Activated naive CD4-positive, alpha-beta T cell treated with anti-CD3 and anti-CD28 coated beads, Interleukin-2, amount 50 U/mL, for 72 hours (primary cell): ENCODE results near the gene SPACA1. TPM values are rescaled to one million over a fixed set of nuclear protein-coding genes. Genes with fewer than 3 reads are reported as not detected.

Experiments
- ATAC-seq, 2 donors: fragments of 150-1000 bp; cut with Tn5 transposase; 2 replicates each; pipeline ENCODE4 v1.10.0; 2021; ENCODE audit warnings: mild to moderate bottlenecking in 2 of 2, moderate library complexity in 2 of 2
- DNase-seq, 2 donors: peaks; one replicate each; pipeline ENCODE4 v3.0.0; 2021 to 2022; ENCODE audit warnings: low spot score in 2 of 2
- H3K27ac Mint-ChIP-seq, 2 donors: one replicate each; pipeline ENCODE4 v1.8.0; 2022; ENCODE audit warnings: mild to moderate bottlenecking in 2 of 2, mixed read lengths in 2 of 2
- H3K36me3 Mint-ChIP-seq, 2 donors: one replicate each; pipeline ENCODE4 v1.8.0; 2022; ENCODE audit warnings: mixed read lengths in 2 of 2
- H3K9me3 Mint-ChIP-seq, 2 donors: one replicate each; pipeline ENCODE4 v1.8.0; 2022; ENCODE audit warnings: mixed read lengths in 2 of 2
- total RNA-seq, 2 donors: library from RNA; stranded (reverse); gene quantifications; one replicate each; pipeline ENCODE4 v1.2.3, GENCODE V29; 2022

SPACA1 gene
- total RNA-seq, 2 donors from 2014 or later: not detected

DNA sequence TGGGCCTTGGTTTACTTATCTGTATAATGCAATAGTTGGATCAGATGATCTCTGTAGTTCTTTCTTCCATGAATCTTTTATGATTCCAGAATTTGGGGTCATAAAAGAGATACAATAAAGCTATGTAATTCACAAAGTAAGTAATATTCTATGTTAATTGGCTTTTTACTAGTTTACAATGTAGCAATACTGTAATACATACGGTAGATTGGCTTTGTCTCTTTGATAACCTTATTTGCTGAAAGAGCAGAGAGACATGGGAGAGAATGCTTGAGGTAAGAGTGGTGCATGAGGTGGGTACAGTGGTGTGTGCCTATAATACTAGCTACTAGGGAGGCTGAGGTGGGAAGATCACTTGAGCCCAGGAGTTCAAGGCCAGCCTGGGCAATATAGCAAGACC, 14.7 kb downstream of the SPACA1 start:
- Mint-ChIP-seq H3K27ac (no peak overlapping the region), H3K9me3 (no peaks in the 10 kb centered on the region), H3K36me3 (no peaks in the 10 kb centered on the region)
- ATAC-seq (no peak), DNase-seq (no peak)

DNA sequence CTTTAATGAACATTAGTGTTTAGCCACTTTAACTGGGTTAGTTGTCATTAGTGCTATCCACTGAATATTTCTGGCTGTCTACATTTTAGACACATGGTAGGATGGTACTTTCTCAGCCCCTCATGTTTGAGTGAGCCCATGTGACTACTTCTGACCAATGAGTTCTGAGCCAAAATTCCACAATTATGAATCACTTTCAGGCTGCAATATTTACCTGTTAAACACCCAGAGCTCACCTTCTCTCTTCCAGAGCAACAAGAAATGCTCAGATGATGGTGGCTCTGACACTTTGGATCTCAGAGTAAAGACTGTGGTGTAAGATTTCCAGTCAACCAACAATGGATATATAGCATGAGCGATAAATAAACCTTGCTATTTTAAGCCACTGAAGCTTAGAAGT, 24.8 kb downstream of the SPACA1 start:
- H3K36me3 Mint-ChIP-seq: peaks cover 0 to 4% of the 10 kb centered on the region in 2 donors
- ATAC-seq: no peak
- no peak for DNase-seq
- H3K27ac Mint-ChIP-seq: no peak overlapping the region
- peaks cover 0 to 11% of the 10 kb centered on the region in 2 donors for H3K9me3 Mint-ChIP-seq

DNA sequence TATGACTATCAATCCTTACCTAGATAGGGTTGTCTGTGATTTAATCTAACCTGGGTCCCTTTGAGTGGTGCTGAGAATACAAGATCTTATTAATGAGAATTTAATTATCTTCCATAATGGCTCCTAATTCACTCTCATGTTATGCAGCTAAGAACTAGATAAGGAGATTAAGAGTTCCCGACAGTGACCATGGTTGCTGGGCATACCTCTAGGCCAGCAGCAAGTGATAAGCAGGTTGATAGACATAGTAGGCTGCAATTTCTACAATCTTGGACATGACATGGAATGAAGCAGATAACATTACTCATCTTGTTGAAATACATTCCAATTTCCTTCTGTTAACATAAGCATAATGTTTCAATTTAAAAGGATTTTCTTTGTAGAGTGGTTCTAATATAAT, 27.1 kb downstream of the SPACA1 start:
- H3K27ac Mint-ChIP-seq: no peak overlapping the region
- peaks cover 0 to 5% of the 10 kb centered on the region in 2 donors for H3K9me3 Mint-ChIP-seq
- no peak for ATAC-seq
- no peaks in the 10 kb centered on the region for H3K36me3 Mint-ChIP-seq
- no peak for DNase-seq

DNA sequence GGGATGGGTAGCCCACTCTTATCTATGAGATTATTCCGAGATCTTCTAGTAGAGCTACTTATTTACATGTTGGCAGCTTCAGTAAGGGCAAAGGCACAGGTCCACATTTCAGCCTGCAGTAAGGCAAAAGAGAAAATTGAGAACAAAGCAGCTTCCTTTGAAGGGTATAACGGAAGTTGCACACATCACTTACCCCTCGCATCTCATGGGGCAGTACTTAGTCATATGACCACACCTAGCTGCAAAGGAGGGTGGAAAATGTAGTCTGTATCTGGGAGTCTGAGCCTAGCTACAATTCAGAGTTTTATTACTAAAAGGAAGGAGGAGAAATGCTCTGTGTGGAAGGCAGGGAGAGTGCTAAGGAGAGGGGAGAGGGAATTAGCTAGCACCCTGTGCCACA, 29.7 kb downstream of the SPACA1 start:
- Mint-ChIP-seq H3K9me3 (no peaks in the 10 kb centered on the region), H3K27ac (no peak overlapping the region), H3K36me3 (no peaks in the 10 kb centered on the region)
- ATAC-seq (no peak), DNase-seq (no peak)

DNA sequence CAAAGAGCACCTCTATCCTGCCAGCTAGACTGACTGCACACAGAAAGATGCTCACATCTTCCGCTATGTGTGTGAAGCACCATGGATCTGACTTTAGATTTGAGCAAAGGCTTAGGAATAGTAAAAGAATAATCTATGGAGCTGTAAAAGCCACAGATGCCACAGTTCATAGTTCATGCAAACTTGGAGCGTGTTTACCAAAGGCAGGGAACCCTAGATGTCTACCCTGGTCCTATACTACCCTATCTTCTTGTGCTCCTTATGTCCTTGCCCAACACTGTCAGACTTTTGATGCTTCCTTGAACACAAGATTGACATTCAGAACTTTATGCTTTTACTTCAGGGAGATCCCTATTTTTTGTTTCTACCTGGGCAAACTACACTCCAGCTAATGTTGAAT, 39.2 kb downstream of the SPACA1 start:
- Mint-ChIP-seq H3K27ac (no peak overlapping the region), H3K9me3 (peaks cover 0 to 3% of the 10 kb centered on the region in 2 donors), H3K36me3 (no peaks in the 10 kb centered on the region)
- ATAC-seq (no peak), DNase-seq (no peak)

DNA sequence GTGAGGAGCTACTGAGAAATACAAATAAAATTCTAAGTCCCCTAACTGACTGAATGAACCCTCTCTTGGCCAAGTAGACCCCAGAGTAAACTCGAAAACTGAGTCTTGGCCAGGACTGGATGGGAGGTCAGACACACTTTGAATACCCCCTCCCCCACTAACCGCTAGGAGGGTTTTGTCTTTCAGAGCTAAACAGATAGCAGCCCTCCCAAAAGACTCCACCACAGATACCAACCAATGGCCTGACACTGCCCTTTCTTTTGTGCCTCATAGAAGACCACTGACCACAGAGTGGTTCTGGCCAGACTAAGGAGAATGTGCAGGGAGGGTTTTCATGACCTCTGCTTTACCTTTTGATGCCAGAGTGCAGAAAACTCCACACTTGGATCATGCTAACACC, 42.1 kb downstream of the SPACA1 start:
- Mint-ChIP-seq H3K36me3 (no peaks in the 10 kb centered on the region), H3K27ac (no peak overlapping the region), H3K9me3 (no peaks in the 10 kb centered on the region)
- ATAC-seq (no peak), DNase-seq (no peak)

DNA sequence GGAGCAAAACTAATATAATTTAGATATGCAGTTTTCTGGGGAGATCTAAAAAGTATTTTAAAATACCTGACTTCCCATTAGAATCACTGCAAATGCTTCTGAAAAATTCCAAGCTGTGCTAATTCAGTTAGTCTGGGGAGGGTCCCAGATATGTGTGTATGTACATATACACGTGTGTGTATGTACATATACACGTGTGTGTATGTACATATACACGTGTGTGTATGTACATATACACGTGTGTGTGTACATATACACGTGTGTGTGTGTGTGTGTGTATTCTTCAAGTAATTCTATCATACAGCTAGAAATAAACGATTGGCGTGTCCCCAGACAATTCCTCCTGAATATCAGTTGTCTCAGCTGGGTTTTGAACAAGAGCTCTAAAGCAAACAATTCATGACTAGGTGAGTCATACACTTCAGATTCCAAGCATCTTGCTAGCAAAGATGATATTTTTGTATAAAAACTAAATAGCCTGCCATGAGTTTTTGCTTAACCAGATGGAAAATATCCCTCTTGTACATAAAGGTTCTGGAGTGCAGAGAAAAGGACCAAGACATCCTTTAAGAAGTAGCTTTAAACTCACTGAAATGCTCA, 58.2 kb downstream of the SPACA1 start:
- Mint-ChIP-seq H3K36me3 (no peaks in the 10 kb centered on the region), H3K27ac (no peak overlapping the region)

DNA sequence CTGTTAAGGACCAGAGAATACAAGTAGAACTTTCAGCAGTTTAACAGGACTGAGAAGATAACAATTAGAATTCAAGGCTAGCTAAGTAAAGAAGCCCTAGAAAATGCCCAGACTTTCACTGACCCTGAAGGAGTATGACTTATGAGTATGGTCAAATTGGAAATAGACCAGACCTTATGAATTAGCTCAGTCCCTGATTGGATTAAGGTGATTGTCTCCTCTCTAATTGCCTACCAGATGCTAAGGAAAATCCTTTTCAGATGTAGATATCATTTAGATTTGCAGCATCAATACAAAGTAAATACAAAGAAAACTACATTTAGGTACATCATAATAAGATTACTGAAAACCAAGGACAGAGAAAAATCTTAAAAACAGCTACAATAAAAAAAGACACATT, 59.6 kb downstream of the SPACA1 start:
- no peak for ATAC-seq
- Mint-ChIP-seq H3K36me3 (no peaks in the 10 kb centered on the region), H3K27ac (no peak overlapping the region), H3K9me3 (no peaks in the 10 kb centered on the region)
- no peak for DNase-seq

More for the DNA sequence above, 58.2 kb downstream of the SPACA1 start:
- DNase-seq: no peak
- H3K9me3 Mint-ChIP-seq: no peaks in the 10 kb centered on the region
- ATAC-seq: no peak

DNA sequence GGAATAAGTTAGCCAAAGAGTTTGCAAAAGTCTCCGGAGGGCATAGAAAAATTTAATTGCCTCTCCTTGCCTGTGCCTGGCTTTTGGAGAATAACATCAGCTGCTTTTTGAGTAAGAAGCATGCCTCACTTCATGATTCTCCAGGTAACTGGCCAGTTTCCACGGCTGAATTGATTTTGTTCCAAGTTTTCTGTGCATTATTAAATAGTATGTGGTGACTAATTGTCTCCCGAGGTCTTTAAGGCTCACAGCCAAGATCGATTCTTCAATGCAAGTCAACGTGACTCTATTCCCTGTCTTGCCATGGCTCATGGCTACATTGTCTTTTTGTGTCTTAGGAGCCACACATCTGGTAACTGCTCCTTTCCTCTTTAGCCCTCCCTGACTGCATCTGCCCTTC, 64.3 kb downstream of the SPACA1 start:
- ATAC-seq: no peak
- H3K36me3 Mint-ChIP-seq: no peaks in the 10 kb centered on the region
- H3K9me3 Mint-ChIP-seq: no peaks in the 10 kb centered on the region
- no peak for DNase-seq
- H3K27ac Mint-ChIP-seq: no peak overlapping the region

DNA sequence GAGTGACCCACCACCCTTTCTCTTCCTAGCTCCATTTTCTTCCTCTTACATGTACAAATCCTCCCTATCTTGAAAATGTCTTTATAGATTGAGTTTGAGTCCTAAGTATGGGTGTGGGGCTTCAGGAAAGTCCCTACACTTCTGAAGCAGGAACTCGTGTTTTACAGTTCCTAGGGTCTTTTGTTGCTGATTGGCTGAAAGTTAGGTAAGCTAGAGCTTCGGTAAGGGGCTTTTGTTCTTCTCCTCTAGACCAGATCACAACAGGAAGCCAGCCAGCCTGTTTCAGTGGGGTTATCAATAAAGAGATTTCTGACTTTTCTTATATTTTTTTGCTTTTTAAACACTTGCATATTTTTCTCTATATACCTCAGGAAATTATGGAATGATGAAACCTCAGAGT, 67.2 kb downstream of the SPACA1 start:
- no peaks in the 10 kb centered on the region for H3K9me3 Mint-ChIP-seq
- ATAC-seq (no peak), DNase-seq (no peak)
- no peaks in the 10 kb centered on the region for H3K36me3 Mint-ChIP-seq
- no peak overlapping the region for H3K27ac Mint-ChIP-seq

DNA sequence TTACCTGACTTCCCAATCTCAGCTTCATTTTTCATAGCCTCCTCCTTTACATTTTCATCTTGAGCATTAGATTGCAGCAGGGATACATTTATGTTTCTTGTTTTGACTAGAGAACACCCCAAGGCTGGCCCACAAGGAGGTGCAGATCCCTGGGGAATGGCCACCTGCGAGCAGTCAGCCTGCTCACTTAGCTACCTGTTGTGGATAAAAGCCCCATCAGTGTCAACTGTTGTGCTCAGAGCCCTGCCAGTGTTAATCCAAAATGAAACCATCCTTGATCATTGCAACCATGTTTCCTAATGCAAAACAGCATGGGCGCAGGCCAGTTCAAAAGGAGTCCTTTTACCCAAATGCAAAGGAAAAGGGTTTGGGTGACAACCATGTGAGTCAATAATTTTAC, 67.7 kb downstream of the SPACA1 start:
- H3K9me3 Mint-ChIP-seq: peaks cover 0 to 4% of the 10 kb centered on the region in 2 donors

DNA sequence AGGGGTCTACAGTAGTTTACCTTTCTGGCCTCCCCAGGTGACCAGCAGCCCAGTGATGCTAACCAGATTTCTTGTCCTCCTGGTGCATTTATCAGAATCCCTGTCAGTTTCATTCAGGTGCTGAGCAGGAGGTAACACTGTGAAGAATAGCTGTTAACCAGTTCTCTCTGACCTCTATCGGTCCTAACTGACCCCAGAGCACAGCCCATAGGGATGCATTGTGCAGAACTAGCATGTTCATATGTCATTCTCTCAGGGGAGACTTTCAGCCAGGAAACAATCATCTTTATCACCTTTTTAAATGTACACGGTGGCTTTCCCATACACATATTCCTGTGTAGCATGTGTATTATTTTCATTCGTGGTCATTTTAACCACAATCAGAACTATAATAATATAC, 68.6 kb downstream of the SPACA1 start:
- H3K36me3 Mint-ChIP-seq: no peaks in the 10 kb centered on the region
- H3K27ac Mint-ChIP-seq: no peak overlapping the region
- ATAC-seq (no peak), DNase-seq (no peak)
- peaks cover 0 to 4% of the 10 kb centered on the region in 2 donors for H3K9me3 Mint-ChIP-seq

More for the DNA sequence above, 67.7 kb downstream of the SPACA1 start:
- no peak overlapping the region for H3K27ac Mint-ChIP-seq
- DNase-seq (no peak), ATAC-seq (no peak)
- H3K36me3 Mint-ChIP-seq: no peaks in the 10 kb centered on the region

Other genes starting within 250 kb of the SPACA1 start
- not detected for gene CNR1, start 118.5 kb downstream of the SPACA1 start, total RNA-seq